Peyer's patch (tissue), 4 donors: ENCODE measurements around the gene FSIP1. TPM values are rescaled to one million over a fixed set of nuclear protein-coding genes. Genes with fewer than 3 reads are reported as not detected.

Experiments used
- DNase-seq, 3 donors: peaks; one replicate each; pipeline ENCODE4 v3.0.0-alpha.2; 2017 to 2019
- H3K27ac ChIP-seq, 4 donors: fragments of 200-600 bp; sonication (generic); one replicate each; pipeline ENCODE4 v1.5.1; 2016 to 2019
- H3K27me3 ChIP-seq, 2 donors: fragments of 200-600 bp; sonication (generic); one replicate each; pipeline ENCODE4 v1.5.1; 2019
- H3K36me3 ChIP-seq, 3 donors: fragments of 200-600 bp; sonication (generic); one replicate each; pipeline ENCODE4 v1.5.1; 2016 to 2019
- H3K4me1 ChIP-seq, 4 donors: fragments of 200-600 bp; sonication (generic); one replicate each; pipeline ENCODE4 v1.5.1; 2016 to 2019
- H3K4me3 ChIP-seq, 4 donors: fragments of 200-600 bp; sonication (generic); 1 replicate in 3 of 4; 2 replicates in 1 of 4; pipeline ENCODE4 v1.5.1; 2016 to 2019; ENCODE audit warnings: mild to moderate bottlenecking in 1 of 4
- H3K9me3 ChIP-seq, 4 donors: fragments of 200-600 bp; sonication (generic); one replicate each; pipeline ENCODE4 v1.5.1; 2016 to 2019; ENCODE audit warnings: mild to moderate bottlenecking in 1 of 4
- POLR2A ChIP-seq, 2 donors: fragments of 450-650 bp; IDR thresholded peaks; one replicate each; pipeline ENCODE4 v1.5.1; 2017; ENCODE audit warnings: antibody characterized with exemption in 2 of 2, mild to moderate bottlenecking in 2 of 2, moderate library complexity in 2 of 2
- total RNA-seq, 4 donors: library from RNA; depleted of rRNA; stranded (reverse); fragments of >200 nt; gene quantifications; one replicate each; pipeline ENCODE4 v1.1.0, GENCODE V29; 2016
- TF ChIP-seq, protein P1 (sequence below), 6 experiments: fragments of 450-650 bp in 4 of 6; fragments of 200-600 bp in 2 of 6; sonication (generic) in 1 of 6; IDR thresholded peaks; one replicate each; pipeline ENCODE4 v1.5.1; 2017 to 2019; ENCODE audit warnings: antibody characterized with exemption in 6 of 6, mild to moderate bottlenecking in 3 of 6, moderate library complexity in 1 of 6

FSIP1 gene
- total RNA-seq, 4 donors from 2014 or later = not detected

DNA sequence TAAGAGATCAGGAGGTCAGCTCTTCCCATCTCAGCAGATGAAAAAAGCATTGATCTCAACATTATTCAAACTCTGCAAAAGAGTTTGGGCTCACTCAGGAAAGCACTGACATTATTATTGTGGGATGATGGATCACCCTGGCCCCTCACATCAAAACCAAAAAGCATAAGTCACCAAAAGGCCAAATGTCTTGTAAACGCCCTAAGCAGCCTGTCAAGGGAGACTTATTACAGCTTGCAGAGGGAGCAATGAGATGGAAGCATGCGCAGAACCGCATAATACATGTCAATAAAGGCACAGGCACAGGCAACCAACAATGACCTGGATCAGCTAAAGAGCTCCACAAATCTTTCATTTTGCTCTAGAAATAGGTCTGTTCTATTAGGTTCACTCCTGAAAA lies 4.6 kb downstream of the FSIP1 start:
- Histone ChIP-seq H3K4me1 (no peaks in the 10 kb centered on the region), H3K27me3 (no peaks in the 10 kb centered on the region), H3K4me3 (no peak overlapping the region), H3K9me3 (no peaks in the 10 kb centered on the region), H3K27ac (no peak overlapping the region), H3K36me3 (no peaks in the 10 kb centered on the region)
- DNase-seq = no peak
- TF ChIP-seq, protein P1, sequence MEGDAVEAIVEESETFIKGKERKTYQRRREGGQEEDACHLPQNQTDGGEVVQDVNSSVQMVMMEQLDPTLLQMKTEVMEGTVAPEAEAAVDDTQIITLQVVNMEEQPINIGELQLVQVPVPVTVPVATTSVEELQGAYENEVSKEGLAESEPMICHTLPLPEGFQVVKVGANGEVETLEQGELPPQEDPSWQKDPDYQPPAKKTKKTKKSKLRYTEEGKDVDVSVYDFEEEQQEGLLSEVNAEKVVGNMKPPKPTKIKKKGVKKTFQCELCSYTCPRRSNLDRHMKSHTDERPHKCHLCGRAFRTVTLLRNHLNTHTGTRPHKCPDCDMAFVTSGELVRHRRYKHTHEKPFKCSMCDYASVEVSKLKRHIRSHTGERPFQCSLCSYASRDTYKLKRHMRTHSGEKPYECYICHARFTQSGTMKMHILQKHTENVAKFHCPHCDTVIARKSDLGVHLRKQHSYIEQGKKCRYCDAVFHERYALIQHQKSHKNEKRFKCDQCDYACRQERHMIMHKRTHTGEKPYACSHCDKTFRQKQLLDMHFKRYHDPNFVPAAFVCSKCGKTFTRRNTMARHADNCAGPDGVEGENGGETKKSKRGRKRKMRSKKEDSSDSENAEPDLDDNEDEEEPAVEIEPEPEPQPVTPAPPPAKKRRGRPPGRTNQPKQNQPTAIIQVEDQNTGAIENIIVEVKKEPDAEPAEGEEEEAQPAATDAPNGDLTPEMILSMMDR (IDR thresholded peaks at IDR 0.05) = no peak
- no peak for TF ChIP-seq POLR2A (IDR thresholded peaks at IDR 0.05)

DNA sequence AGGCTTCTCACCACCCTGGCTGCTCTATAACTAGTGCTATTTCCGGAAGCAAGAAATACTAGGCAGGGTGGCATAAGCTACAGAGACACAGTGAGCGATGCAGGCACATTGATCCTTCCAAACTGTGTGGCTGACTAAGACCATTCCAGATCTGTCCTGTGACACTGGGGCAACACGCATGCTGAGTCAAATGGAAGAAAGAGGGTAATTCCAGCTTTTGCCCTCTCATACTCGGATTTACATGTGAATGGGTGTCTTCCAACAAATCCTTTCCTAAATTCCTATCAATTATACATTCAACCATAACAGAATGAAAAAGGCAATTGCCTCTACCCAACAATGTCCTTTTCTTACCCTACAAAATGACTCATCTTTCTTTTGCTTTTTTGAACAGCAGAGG lies 5.1 kb downstream of the FSIP1 start:
- TF ChIP-seq, protein P1 (IDR thresholded peaks at IDR 0.05) = no peak
- no peak for TF ChIP-seq POLR2A (IDR thresholded peaks at IDR 0.05)
- no peak for DNase-seq
- Histone ChIP-seq H3K9me3 (no peaks in the 10 kb centered on the region), H3K36me3 (no peaks in the 10 kb centered on the region), H3K4me3 (no peak overlapping the region), H3K4me1 (no peaks in the 10 kb centered on the region), H3K27me3 (no peaks in the 10 kb centered on the region), H3K27ac (no peak overlapping the region)

DNA sequence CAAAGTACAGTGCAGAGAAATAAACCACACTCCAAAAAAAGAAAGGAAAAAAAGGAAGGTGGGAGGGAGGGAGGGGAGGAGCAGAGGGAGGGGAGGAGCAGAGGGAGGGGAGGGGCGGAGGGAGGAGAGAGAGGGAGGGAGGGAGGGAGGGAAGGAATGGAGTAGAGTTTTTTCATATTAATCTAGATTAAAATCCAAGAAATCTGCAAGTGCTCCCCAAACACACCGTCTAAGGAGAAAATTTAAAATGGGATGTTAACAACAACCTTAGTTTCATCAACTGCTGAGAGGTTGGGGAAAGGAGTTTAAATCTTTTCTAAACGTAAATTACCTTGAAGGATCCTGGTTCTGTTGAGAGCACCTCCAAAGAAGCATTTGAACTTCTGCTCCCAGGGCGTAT lies 6.6 kb downstream of the FSIP1 start:
- no peak for DNase-seq
- H3K27me3 ChIP-seq = no peaks in the 10 kb centered on the region
- TF ChIP-seq POLR2A (IDR thresholded peaks at IDR 0.05) = no peak
- TF ChIP-seq, protein P1 (IDR thresholded peaks at IDR 0.05) = no peak
- no peak overlapping the region for H3K4me3 ChIP-seq
- H3K27ac ChIP-seq = no peak overlapping the region
- no peaks in the 10 kb centered on the region for H3K9me3 ChIP-seq
- H3K36me3 ChIP-seq = no peaks in the 10 kb centered on the region
- no peaks in the 10 kb centered on the region for H3K4me1 ChIP-seq

DNA sequence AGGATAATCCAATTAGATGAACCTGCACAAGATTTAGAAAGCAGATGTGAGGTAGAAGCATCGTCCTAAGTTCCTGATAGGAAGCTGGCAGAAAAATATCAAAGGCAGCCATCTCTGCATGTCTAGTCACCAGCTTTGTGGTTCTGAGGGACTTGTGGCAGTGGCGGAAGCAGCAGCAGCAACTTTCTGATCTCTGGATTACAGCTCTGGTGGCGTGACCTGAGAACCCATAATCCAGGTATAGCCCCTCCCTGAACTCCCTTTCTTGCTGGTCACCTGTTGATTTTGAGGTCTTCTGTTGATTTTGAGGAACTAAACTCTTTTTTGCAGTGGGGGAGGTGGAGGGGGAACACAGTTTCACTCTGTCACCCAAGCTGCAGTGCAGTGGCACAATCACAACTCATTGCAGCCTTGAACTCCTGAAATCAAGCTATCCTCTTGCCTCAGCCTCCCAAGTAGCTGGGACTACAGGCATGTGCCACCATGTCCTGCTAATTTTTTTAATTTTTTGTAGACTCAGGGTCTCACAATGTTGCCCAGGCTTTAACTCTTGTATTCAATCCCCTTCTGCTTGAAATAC lies 7.9 kb downstream of the FSIP1 start:
- DNase-seq = no peak
- Histone ChIP-seq H3K27ac (no peak overlapping the region), H3K27me3 (no peaks in the 10 kb centered on the region), H3K36me3 (no peaks in the 10 kb centered on the region), H3K4me3 (no peak overlapping the region), H3K9me3 (no peaks in the 10 kb centered on the region), H3K4me1 (no peaks in the 10 kb centered on the region)
- no peak for TF ChIP-seq POLR2A (IDR thresholded peaks at IDR 0.05)
- TF ChIP-seq, protein P1 (IDR thresholded peaks at IDR 0.05) = no peak

DNA sequence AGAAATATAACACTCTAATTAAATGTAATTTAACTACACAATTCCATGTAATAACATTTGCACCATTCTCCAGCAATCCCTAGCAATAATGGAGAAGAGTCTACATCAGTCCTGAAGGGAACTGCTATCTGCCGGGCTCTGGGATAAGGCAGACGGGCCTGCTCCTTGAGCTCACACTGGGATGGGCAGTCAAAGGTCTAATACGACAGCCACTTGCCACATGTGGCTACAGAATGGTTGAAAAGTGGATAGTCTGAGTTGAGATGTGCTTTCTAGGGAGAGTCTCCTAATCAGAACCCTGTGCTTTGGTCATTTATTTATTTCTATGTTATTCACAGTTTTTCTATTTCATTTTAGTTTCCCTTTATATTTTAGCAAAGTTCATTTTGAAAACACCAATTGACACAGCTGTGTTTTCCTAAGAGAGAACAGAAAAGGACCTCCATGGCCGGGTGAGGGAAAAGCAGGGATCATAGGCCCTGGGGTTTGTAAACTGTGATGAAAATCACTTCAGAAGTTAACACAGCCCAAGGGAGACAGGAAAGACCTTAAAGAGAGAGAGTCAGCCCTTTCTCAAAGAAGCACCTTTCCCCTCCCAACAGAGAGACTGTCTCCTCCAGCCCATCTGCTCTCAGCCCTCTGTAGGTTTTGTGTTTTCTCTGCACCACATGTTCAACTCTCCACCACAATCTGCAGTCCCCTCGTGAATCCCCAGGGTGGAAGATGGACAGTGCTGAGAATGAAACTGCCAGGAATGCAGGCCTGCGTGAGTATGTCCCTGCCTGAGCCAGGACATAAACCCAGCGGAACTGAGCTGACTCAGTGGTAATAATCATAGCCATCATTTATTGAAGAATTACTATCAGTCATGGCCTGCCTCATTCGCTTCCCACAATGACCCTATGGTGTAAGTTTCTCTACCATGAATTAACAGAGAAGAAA lies 11.6 kb downstream of the FSIP1 start:
- H3K4me1 ChIP-seq = no peaks in the 10 kb centered on the region
- no peak for TF ChIP-seq POLR2A (IDR thresholded peaks at IDR 0.05)
- TF ChIP-seq, protein P1 (IDR thresholded peaks at IDR 0.05) = no peak
- H3K9me3 ChIP-seq = no peaks in the 10 kb centered on the region
- DNase-seq = no peak
- no peaks in the 10 kb centered on the region for H3K36me3 ChIP-seq
- H3K27ac ChIP-seq = peak overlapping the region in 3 of 4 donors; percentile 8 to 55 (median 53)
- H3K4me3 ChIP-seq = no peak overlapping the region
- H3K27me3 ChIP-seq = no peaks in the 10 kb centered on the region
